ENCODE measurements around the gene SMAD4. TPM values are rescaled to one million over a fixed set of nuclear protein-coding genes. Genes with fewer than 3 reads are reported as not detected.

The SMAD4 gene
- total RNA-seq, 1 experiment from 2014 or later, result 96.3 TPM

DNA sequence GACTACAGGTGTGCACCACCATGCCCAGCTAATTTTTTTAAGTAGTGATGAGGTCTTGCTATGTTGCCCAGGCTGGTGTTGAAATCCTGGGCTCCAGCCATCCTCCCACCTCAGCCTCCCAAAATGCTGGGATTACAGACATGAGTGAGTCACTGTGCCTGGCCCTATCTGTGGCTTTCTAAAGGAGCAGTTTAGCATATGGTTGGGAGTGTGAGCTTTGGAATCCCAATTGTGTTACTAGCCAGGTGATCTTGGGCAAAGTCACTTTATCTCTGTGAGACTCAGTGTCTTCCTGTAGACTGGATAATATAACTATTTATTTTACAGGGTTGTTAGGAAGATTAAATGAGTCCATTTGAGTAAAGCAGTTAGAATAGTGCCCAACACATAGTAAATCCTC is 19.8 kb upstream of the SMAD4 start (continued):
- TF ChIP-seq, protein P1, sequence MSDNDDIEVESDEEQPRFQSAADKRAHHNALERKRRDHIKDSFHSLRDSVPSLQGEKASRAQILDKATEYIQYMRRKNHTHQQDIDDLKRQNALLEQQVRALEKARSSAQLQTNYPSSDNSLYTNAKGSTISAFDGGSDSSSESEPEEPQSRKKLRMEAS (IDR thresholded peaks at IDR 0.05), result no peak
- TF ChIP-seq ZNF274 (IDR thresholded peaks at IDR 0.05; ENCODE audit: low read depth, low read length), result no peak

DNA sequence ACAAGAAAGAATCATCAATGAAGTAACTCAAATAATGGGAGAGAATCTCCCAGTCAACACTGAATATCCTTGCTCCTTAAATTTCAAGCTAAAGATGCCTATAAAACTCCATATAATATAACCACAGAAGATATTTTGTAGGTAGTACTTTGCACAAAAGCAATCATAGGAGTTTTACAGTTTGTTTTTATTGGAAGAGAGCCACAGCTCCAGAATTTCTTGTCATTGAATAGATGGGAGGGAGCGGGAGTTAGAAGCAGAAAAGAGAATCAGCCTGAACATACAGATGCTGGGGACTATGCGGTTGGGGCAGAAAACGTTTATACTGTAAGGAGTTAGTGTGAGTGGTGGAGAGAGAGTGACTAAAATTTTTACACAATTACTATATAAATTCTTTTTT is 18.3 kb upstream of the SMAD4 start:
- ATAC-seq (no peak), DNase-seq (ENCODE audit: low read depth, low spot score) (no peak)
- H3K4me2 ChIP-seq (ENCODE audit: low read length), result no peak overlapping the region
- H2AFZ ChIP-seq (ENCODE audit: low read depth, low read length, poor library complexity, severe bottlenecking), result no peak overlapping the region
- CTCF ChIA-PET, result no interaction called here
- no peak overlapping the region for H3K27ac ChIP-seq (ENCODE audit: low read depth, low read length)
- no peaks in the 10 kb centered on the region for H3K27me3 ChIP-seq (ENCODE audit: insufficient read depth, low read length)
- no peak for TF ChIP-seq ZFX (IDR thresholded peaks at IDR 0.05)
- TF ChIP-seq CEBPB (IDR thresholded peaks at IDR 0.05; ENCODE audit: low read depth), result no peak
- TF ChIP-seq, protein P1 (IDR thresholded peaks at IDR 0.05), result no peak
- no peak for TF ChIP-seq SRF (IDR thresholded peaks at IDR 0.05; ENCODE audit: low read depth)
- no peak for TF ChIP-seq ELF1 (IDR thresholded peaks at IDR 0.05; ENCODE audit: borderline replicate concordance, low read depth)
- no peak for TF ChIP-seq FOSL1 (IDR thresholded peaks at IDR 0.05; ENCODE audit: low read depth)
- TF ChIP-seq EGR1 (IDR thresholded peaks at IDR 0.05; ENCODE audit: low read depth), result no peak
- TF ChIP-seq, protein P2, sequence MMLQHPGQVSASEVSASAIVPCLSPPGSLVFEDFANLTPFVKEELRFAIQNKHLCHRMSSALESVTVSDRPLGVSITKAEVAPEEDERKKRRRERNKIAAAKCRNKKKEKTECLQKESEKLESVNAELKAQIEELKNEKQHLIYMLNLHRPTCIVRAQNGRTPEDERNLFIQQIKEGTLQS (IDR thresholded peaks at IDR 0.05), result no peak
- TF ChIP-seq TCF7L2 (IDR thresholded peaks at IDR 0.05; ENCODE audit: borderline replicate concordance, extremely low read depth, insufficient read depth, insufficient read length), result no peak
- no peak for TF ChIP-seq CBX3 (IDR thresholded peaks at IDR 0.05; ENCODE audit: low read depth)
- no peak for TF ChIP-seq SIN3A (IDR thresholded peaks at IDR 0.05; ENCODE audit: low read depth)
- no peak for TF ChIP-seq RAD21 (IDR thresholded peaks at IDR 0.05; ENCODE audit: low read depth)
- no peak for TF ChIP-seq EZH2 (IDR thresholded peaks at IDR 0.05)
- TF ChIP-seq YY1 (IDR thresholded peaks at IDR 0.05; ENCODE audit: extremely low read depth, insufficient replicate concordance, low read depth, low read length), result no peak
- no peaks in the 10 kb centered on the region for H3K9me2 ChIP-seq (ENCODE audit: insufficient read depth)
- H3K36me3 ChIP-seq (ENCODE audit: control insufficient read depth in 1 of 2, insufficient read depth in 2 of 2, low read length in 2 of 2), result no peaks in the 10 kb centered on the region
- H3K4me3 ChIP-seq (replicated peaks in 1 of 2; ENCODE audit: low read depth in 1 of 2, low read length in 2 of 2), result no peak overlapping the region
- H4K20me1 ChIP-seq (ENCODE audit: insufficient read depth), result no peaks in the 10 kb centered on the region
- no peaks in the 10 kb centered on the region for H3K4me1 ChIP-seq (ENCODE audit: control insufficient read depth in 1 of 2, insufficient read depth in 2 of 2, low read length in 2 of 2)
- no peaks in the 10 kb centered on the region for H3K79me2 ChIP-seq (ENCODE audit: insufficient read depth, low read length)
- no peak overlapping the region for H3K9ac ChIP-seq (ENCODE audit: low read length)
- POLR2A ChIA-PET, result no interaction called here
- intact Hi-C loops (cut with micrococcal nuclease), result no loop called here
- no peaks in the 10 kb centered on the region for H3K9me3 ChIP-seq (ENCODE audit: control insufficient read depth in 1 of 2, insufficient read depth in 1 of 2, low read depth in 1 of 2, low read length in 2 of 2)
- no TSS peak for BruUV-seq (replicated peaks)
- RAD21 ChIA-PET (ENCODE audit: low non-redundant PET in 1 of 2, low total read pairs in 2 of 2, uncharacterized antibody in 2 of 2, unreplicated experiment in 2 of 2), result no interaction called here

All from HCT116 (cell line).